WTC11 (cell line): ENCODE measurements around the gene DMWD.

Experiments used
- ATF6 ChIP-seq: sonication (generic); formaldehyde crosslinking; IDR thresholded peaks from 2 replicates; pipeline ENCODE4 v1.8.1; 2023; ENCODE audit warnings: mild to moderate bottlenecking, missing genetic modification reagents
- CREB1 ChIP-seq: sonication (generic); formaldehyde crosslinking; IDR thresholded peaks from 2 replicates; pipeline ENCODE4 v1.8.0; 2023; ENCODE audit warnings: mild to moderate bottlenecking, missing genetic modification reagents
- ESRRA ChIP-seq: sonication (generic); formaldehyde crosslinking; IDR thresholded peaks from 2 replicates; pipeline ENCODE4 v1.8.1; 2022; ENCODE audit warnings: mild to moderate bottlenecking, missing genetic modification reagents, borderline replicate concordance
- MLX ChIP-seq: sonication (generic); formaldehyde crosslinking; IDR thresholded peaks from 2 replicates; pipeline ENCODE4 v1.8.1; 2023; ENCODE audit warnings: mild to moderate bottlenecking, missing genetic modification reagents, moderate library complexity
- RELA ChIP-seq: sonication (generic); formaldehyde crosslinking; IDR thresholded peaks from 2 replicates; pipeline ENCODE4 v1.8.1; 2022; ENCODE audit warnings: missing genetic modification reagents, mild to moderate bottlenecking, borderline replicate concordance
- ZBTB21 ChIP-seq: sonication (generic); formaldehyde crosslinking; IDR thresholded peaks from 2 replicates; pipeline ENCODE4 v1.8.1; 2023; ENCODE audit warnings: mild to moderate bottlenecking, missing genetic modification reagents, borderline replicate concordance
- TF ChIP-seq, protein P1 (sequence below): fragments of 200-600 bp; IDR thresholded peaks from 2 replicates; pipeline ENCODE4 v1.8.0; 2022; ENCODE audit warnings: antibody characterized with exemption

- TF ChIP-seq ESRRA (CRISPR knock-in tag) (no peak), CREB1 (CRISPR knock-in tag) (no peak), MLX (CRISPR knock-in tag) (no peak), ZBTB21 (CRISPR knock-in tag) (no peak), ATF6 (CRISPR knock-in tag) (no peak), RELA (no peak)
- TF ChIP-seq, protein P1, sequence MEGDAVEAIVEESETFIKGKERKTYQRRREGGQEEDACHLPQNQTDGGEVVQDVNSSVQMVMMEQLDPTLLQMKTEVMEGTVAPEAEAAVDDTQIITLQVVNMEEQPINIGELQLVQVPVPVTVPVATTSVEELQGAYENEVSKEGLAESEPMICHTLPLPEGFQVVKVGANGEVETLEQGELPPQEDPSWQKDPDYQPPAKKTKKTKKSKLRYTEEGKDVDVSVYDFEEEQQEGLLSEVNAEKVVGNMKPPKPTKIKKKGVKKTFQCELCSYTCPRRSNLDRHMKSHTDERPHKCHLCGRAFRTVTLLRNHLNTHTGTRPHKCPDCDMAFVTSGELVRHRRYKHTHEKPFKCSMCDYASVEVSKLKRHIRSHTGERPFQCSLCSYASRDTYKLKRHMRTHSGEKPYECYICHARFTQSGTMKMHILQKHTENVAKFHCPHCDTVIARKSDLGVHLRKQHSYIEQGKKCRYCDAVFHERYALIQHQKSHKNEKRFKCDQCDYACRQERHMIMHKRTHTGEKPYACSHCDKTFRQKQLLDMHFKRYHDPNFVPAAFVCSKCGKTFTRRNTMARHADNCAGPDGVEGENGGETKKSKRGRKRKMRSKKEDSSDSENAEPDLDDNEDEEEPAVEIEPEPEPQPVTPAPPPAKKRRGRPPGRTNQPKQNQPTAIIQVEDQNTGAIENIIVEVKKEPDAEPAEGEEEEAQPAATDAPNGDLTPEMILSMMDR: no peak
Observed at GRCh38 chr19:45824041-45824471, 31.4 kb upstream of the DMWD start.
